ENCODE results near the gene CTDP1.

DNA sequence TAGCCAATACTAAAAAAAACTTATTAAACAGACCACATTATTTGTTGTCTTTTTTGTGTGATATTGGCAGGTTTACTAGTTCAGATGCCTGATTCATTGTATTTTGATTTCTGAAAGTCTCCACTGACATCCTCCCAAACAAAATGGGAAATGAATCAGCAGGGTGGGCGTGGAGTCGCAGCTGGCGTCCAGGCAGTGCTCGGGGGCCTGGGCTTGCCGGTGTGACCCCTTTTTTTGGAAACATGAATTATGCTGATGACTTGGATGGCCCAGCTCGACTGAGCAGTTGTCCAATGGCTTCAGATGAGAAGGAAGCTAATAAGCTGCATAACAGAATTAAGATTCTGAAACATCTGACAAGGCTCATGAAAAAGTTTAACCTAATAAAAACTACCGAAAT is 116.4 kb downstream of the CTDP1 start:
- TF ChIP-seq, protein P1, sequence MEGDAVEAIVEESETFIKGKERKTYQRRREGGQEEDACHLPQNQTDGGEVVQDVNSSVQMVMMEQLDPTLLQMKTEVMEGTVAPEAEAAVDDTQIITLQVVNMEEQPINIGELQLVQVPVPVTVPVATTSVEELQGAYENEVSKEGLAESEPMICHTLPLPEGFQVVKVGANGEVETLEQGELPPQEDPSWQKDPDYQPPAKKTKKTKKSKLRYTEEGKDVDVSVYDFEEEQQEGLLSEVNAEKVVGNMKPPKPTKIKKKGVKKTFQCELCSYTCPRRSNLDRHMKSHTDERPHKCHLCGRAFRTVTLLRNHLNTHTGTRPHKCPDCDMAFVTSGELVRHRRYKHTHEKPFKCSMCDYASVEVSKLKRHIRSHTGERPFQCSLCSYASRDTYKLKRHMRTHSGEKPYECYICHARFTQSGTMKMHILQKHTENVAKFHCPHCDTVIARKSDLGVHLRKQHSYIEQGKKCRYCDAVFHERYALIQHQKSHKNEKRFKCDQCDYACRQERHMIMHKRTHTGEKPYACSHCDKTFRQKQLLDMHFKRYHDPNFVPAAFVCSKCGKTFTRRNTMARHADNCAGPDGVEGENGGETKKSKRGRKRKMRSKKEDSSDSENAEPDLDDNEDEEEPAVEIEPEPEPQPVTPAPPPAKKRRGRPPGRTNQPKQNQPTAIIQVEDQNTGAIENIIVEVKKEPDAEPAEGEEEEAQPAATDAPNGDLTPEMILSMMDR (conservative IDR thresholded peaks at IDR 0.05 in 1 of 2, IDR thresholded peaks at IDR 0.05 in 1 of 2; ENCODE audit: extremely low read depth in 1 of 2, insufficient read depth in 1 of 2, low read depth in 1 of 2, low read length in 2 of 2), result no peak
- TF ChIP-seq EZH2 (IDR thresholded peaks at IDR 0.05; ENCODE audit: borderline replicate concordance, low read length), result no peak

Measured in mammary epithelial cell (primary cell).